T-helper 1 cell (primary cell): ENCODE measurements around the gene ARL3.
"Not testable (repeated sequence)": the region's sequence is repeated elsewhere in the genome, so short reads cannot be mapped to it uniquely, and the experiment has no call there.

Source experiments
- DNase-seq, 5 donors: peaks; one replicate each; pipeline ENCODE4 v3.0.0-alpha.2; 2012 to 2020
- total RNA-seq, 4 donors: gene quantifications; one replicate each; lab custom pipeline; 2026; lab: John Stamatoyannopoulos, UW

Gene ARL3
- 2.9 to 4.3 (median 3.5) reads per million in 4 donors for total RNA-seq

DNA sequence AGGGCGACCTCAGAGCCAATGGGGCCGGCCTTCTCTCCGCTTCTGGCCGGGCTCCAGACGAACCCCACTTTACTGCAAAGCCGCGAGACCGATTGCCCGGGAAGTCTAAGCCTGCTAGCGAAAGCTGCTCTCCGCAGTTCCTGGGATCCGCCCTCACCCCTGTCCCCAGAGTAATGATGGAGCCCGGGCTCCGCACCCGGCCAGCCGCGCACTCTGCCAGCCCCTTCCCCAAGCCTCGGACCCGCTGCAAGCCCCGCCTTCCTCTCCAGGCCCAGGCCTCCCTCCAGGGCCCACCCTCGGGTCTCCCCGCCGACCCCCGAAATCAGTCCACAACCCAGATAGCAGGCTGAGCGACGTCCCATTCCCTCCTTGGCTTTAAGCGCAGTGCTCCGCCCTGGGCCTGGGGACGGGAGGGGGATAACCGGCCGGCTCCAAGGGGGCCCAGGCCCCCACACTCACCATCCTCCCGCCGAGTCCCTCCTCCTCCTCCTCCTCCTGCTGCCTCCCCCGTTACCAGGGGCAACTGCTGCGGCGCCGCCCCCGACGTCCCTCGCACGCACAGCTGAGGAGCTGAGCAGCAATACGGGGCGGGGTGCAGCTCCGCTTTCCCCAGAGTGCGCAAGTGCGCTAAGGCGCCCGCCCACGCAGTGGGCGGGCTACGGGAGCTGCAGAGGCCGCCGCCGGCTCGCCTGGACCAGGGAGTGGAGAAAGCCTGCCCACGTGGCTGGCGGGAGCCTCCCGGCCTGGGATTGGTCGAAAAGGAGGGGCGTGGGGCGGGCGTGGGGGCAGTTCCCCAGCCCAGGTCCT lies at the start of gene ARL3:
ARL3 (minus strand) TSS at position 584 of the 807 bp plus-strand sequence; CDS start at position 462, 122 bp downstream.
- DNase-seq, result peak; percentile 85 to 98 (median 88)

DNA sequence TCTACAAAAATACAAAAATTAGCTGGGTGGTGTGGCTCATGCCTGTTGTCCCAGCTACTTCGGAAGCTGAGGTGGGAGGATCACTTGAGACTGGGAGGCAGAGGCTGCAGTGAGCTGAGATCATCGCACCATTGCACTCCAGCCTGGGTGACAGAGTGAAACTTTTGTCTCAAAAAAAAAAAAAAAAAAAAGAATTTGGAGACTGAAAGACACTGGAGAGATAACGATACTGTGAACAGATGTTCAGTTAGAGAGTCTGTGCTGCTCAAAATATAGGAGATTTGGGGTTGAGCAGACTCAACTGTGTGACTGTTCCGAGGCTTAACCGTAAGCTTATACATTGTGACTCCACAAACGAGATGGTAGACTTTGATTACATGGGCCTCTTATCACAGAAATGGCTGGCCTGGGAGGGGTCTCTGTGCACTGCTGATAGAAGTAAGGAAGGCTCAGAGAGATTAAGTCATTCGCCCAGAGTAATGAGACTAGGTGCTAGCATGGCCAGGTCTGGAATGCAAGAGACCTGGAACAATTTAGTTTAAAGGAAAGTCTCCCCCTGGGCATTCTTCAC lies 48.9 kb upstream of the ARL3 start:
- no peak for DNase-seq

GRCh38 chr10:102762401-102763015 lies 48.3 kb upstream of the ARL3 start:
- no peak for DNase-seq

DNA sequence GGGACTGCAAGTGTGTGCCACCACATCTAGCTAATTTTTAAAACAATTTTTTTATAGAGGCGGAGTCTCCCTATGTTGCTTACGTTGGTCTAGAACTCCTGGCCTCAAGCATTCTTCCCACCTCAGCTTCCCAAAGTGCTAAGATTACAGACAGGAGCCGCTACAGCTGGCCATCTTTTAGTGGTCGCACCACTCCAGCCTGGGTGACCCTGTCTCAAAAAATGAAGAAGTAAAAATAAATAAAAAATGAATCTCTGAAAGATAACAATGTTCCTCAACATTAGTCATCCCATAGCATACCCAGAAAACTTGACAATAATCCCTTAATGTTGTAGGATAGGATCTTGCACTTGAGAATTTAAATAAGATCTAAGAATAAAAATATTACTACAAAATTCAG lies 47.8 kb upstream of the ARL3 start:
- DNase-seq, result no peak

- DNase-seq, result no peak
Observed at GRCh38 chr10:102759497-102760210, 45.5 kb upstream of the ARL3 start.

- not testable (repeated sequence) for DNase-seq
Observed at GRCh38 chr10:102758933-102759262, 44.7 kb upstream of the ARL3 start.

GRCh38 chr10:102758240-102758932 lies 44.2 kb upstream of the ARL3 start:
- DNase-seq, result no peak

- DNase-seq, result no peak
Observed at GRCh38 chr10:102757323-102757722, 43.1 kb upstream of the ARL3 start.

- no peak for DNase-seq
Observed at GRCh38 chr10:102753718-102754117, 39.5 kb upstream of the ARL3 start.

DNA sequence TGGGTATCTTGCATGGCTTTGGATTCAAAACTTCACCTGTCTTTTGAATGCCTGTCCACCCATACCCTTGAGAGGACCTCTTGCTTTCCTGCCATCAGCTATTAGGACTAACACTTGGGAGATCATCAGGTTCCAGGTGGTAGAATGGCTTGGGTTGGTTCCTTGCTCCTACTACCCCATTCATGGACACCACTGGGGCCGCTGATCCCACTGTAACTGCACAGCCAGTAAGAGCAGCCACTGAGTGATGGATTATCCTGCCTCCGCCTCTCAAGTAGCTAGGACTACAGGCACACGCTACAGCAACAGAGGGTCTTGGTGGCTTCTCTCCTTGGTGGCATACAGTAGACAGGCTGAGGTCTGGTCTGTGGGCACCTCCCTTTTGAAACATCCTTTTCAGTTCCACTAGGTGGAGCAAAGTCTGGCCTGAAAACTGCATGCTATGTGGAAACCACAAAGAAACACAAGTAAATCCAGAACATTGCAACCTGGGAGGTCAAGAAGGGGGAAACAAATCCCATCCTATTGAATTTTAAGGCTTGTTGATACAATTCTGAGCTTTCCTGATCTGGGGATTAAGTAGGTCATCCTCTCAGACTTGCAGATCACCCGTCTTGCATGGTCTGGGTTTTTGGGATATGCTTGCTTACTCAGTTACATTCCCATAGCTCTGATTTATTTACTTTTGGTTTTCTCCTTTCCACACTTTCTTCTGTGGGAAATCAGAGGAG lies 38.9 kb upstream of the ARL3 start:
- peak in 1 of 5 donors; percentile 21 for DNase-seq

DNA sequence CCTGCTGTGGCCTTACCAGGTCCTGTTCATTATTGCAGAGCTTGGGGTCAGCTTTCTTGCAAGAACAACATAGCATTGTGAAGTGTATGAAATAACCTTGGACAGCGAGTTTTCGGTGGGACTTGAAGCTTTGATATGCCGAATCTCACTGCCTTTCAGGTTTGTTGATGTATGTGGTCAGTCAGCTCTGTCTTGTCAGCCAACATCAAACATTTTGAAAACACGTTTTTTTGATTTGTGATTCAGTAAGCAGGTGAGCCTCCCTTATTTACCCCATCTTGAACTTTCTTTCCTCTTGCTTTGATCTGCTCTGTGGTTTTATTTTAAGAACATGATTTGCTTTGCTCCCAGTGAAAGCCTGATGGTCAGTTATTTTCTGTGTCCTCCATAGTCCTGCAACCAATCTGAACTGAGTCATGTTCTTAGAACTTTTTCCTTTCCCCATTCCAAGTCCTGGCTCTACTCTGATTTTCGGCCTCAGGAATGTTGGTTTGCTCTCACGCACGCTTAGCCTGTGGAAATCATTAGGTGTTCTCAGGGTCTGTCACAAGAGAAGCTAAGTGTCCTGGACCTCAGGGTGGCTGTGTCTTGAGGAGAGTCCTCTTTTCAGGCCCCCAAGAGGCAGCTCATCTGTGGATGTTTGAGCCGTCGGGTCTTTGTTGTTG lies 38.2 kb upstream of the ARL3 start:
- no peak for DNase-seq

- DNase-seq, result no peak
Observed at GRCh38 chr10:102745157-102745556, 31.0 kb upstream of the ARL3 start.

- no peak for DNase-seq
Observed at GRCh38 chr10:102744374-102745051, 30.3 kb upstream of the ARL3 start.

DNA sequence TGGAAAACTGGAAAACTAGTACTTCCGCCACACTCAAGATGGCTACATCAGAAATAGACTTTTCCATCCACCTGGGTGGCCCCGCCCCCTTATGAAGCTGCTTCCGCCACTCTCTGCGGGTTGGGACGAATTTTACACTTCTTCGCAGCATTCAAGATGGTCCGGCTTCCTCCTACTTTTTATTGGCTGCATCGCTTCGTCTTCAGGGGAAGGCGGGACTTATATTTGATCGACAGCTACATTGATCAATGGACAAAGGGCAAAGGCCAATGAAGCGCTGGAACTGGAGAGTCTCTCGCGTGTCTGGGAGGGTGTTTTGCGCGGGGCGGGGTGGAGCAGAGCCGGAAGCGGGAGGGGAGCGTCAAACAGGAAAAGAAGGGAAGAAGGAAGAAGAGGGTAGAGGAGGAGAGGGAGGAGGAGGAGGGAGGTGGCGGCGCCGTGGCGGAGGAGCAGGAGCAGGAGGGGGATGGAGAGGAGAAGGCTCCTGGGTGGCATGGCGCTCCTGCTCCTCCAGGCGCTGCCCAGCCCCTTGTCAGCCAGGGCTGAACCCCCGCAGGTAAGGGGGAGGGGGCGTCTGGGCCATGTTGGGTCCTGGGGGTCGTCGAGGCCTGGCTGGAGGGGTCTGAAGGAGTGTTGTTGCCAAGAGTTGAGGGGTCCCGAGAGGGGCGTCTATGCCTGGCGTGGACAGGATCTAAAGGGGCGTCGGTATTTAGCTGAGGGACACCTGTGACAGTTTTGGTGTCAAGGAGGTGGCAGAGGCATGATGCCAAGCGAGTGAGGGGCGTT lies 29.6 kb upstream of the ARL3 start, which contains the start of gene WBP1L:
WBP1L (plus strand) TSS at position 361 of the 786 bp plus-strand sequence; CDS start at position 467, 106 bp downstream.
- peak; percentile 88 to 98 (median 92) for DNase-seq

GRCh38 chr10:102743078-102743587 lies 28.9 kb upstream of the ARL3 start:
- no peak for DNase-seq

GRCh38 chr10:102742313-102742712 lies 28.1 kb upstream of the ARL3 start:
- not testable (repeated sequence) for DNase-seq

DNA sequence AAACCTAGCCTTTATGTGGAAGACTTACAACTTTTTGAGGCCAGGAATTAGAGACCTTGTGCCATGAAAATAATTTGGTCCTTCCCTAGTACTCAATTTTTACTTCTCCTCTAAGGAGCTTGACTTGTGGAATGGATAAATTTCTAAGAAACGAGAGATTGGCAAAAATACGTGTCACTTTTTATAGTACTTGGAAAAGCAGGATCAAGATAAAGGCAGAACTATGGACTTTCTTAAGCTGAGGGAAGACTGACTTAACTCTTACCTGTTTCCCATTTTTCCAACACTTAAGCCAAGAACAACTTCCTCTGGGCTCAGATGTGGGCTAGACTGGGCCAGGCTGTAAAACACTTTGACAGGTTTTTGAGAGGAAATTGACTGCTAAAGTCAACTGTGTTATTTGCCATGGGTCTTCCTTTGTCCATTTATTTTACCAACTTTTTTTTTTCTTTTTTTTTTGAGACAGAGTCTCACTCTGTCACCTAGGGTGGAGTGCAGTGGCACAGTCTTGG lies 27.6 kb upstream of the ARL3 start:
- DNase-seq, result no peak

- no peak for DNase-seq
Observed at GRCh38 chr10:102740229-102740628, 26.0 kb upstream of the ARL3 start.

GRCh38 chr10:102738692-102739121 lies 24.5 kb upstream of the ARL3 start:
- no peak for DNase-seq
